H9 (cell line): ENCODE results near the gene FXYD1. TPM values are rescaled to one million over a fixed set of nuclear protein-coding genes. Genes with fewer than 3 reads are reported as not detected.

Source experiments
- DNase-seq: peaks from one replicate; pipeline ENCODE4 v3.0.0-alpha.2; 2017
- H2AFZ ChIP-seq: one replicate; pipeline ENCODE4 v1.6.1; 2013; ENCODE audit warnings: mild to moderate bottlenecking, low read length, control low read depth, moderate library complexity
- H2AK5ac ChIP-seq: 2 replicates; pipeline ENCODE4 v1.6.1; 2013; ENCODE audit warnings: low read length, control low read depth, mixed read lengths; ENCODE audit not compliant: insufficient read length
- H2BK120ac ChIP-seq: one replicate; pipeline ENCODE4 v1.6.1; 2013; ENCODE audit warnings: low read depth, mild to moderate bottlenecking, low read length, control low read depth, inconsistent platforms; ENCODE audit not compliant: poor library complexity, severe bottlenecking
- H2BK12ac ChIP-seq: 2 replicates; pipeline ENCODE4 v1.6.1; 2013; ENCODE audit warnings: low read length, control low read depth, mixed read lengths, low read depth; ENCODE audit not compliant: insufficient read length
- H2BK15ac ChIP-seq: 2 replicates; pipeline ENCODE4 v1.6.1; 2013; ENCODE audit warnings: low read depth, low read length, control low read depth
- H2BK20ac ChIP-seq: one replicate; pipeline ENCODE4 v1.6.1; 2013; ENCODE audit warnings: low read depth, mild to moderate bottlenecking, low read length, control low read depth, inconsistent platforms; ENCODE audit not compliant: poor library complexity, severe bottlenecking
- H2BK5ac ChIP-seq: 2 replicates; pipeline ENCODE4 v1.6.1; 2013; ENCODE audit warnings: low read length, control low read depth, mixed read lengths; ENCODE audit not compliant: insufficient read length
- H3K14ac ChIP-seq: 2 replicates; pipeline ENCODE4 v1.6.1; 2013; ENCODE audit warnings: low read length, control low read depth; ENCODE audit not compliant: insufficient read depth
- H3K18ac ChIP-seq: 2 replicates; pipeline ENCODE4 v1.6.1; 2013; ENCODE audit warnings: low read depth, mild to moderate bottlenecking, mixed read lengths, low read length, control low read depth; ENCODE audit not compliant: insufficient read length
- H3K23ac ChIP-seq: 2 replicates; pipeline ENCODE4 v1.6.1; 2013; ENCODE audit warnings: low read length, control low read depth, mixed read lengths, low read depth; ENCODE audit not compliant: insufficient read length
- H3K23me2 ChIP-seq: 2 replicates; pipeline ENCODE4 v1.6.1; 2013; ENCODE audit warnings: low read depth, mild to moderate bottlenecking, mixed read lengths, low read length, control low read depth; ENCODE audit not compliant: insufficient read length, poor library complexity, severe bottlenecking
- H3K27ac ChIP-seq: 2 replicates; pipeline ENCODE4 v1.5.1; 2013; ENCODE audit warnings: low read length, control low read depth, mixed read lengths, low read depth; ENCODE audit not compliant: insufficient read length
- H3K27me3 ChIP-seq: 2 replicates; pipeline ENCODE4 v1.6.1; 2013; ENCODE audit warnings: low read length, control low read depth, inconsistent platforms; ENCODE audit not compliant: insufficient read depth
- H3K4ac ChIP-seq: 2 replicates; pipeline ENCODE4 v1.6.1; 2013; ENCODE audit warnings: low read depth, mild to moderate bottlenecking, control low read depth, inconsistent platforms, low read length, moderate library complexity
- H3K4me1 ChIP-seq: 2 replicates; pipeline ENCODE4 v1.6.1; 2013; ENCODE audit warnings: low read length, control low read depth, inconsistent platforms; ENCODE audit not compliant: insufficient read depth
- H3K4me2 ChIP-seq: 2 replicates; pipeline ENCODE4 v1.6.1; 2013; ENCODE audit warnings: low read length, control low read depth, mixed read lengths; ENCODE audit not compliant: insufficient read length, insufficient read depth
- H3K56ac ChIP-seq: 2 replicates; pipeline ENCODE4 v1.6.1; 2013; ENCODE audit warnings: low read depth, mild to moderate bottlenecking, mixed read lengths, low read length, control low read depth; ENCODE audit not compliant: insufficient read length
- H3K79me1 ChIP-seq: 2 replicates; pipeline ENCODE4 v1.6.1; 2013; ENCODE audit warnings: low read depth, mild to moderate bottlenecking, moderate library complexity, low read length, control low read depth, inconsistent platforms; ENCODE audit not compliant: insufficient read depth, poor library complexity, severe bottlenecking
- H3K79me2 ChIP-seq: 2 replicates; pipeline ENCODE4 v1.6.1; 2013; ENCODE audit warnings: low read length, control low read depth, inconsistent platforms; ENCODE audit not compliant: insufficient read depth
- H3K9ac ChIP-seq: 2 replicates; pipeline ENCODE4 v1.6.1; 2013; ENCODE audit warnings: low read length, control low read depth, mixed read lengths; ENCODE audit not compliant: insufficient read length; ENCODE audit errors: extremely low read depth
- H3K9me3 ChIP-seq: one replicate; pipeline ENCODE4 v1.6.1; 2013; ENCODE audit warnings: low read depth, low read length, inconsistent platforms; ENCODE audit not compliant: control insufficient read depth
- H3T11ph ChIP-seq: one replicate; pipeline ENCODE4 v1.6.1; 2013; ENCODE audit warnings: mild to moderate bottlenecking, low read length, control low read depth, inconsistent platforms
- H4K20me1 ChIP-seq: one replicate; pipeline ENCODE4 v1.6.1; 2013; ENCODE audit not compliant: control insufficient read depth, insufficient read length, insufficient read depth
- H4K5ac ChIP-seq: 2 replicates; pipeline ENCODE4 v1.6.1; 2013; ENCODE audit warnings: low read depth, mild to moderate bottlenecking, mixed read lengths, low read length, control low read depth; ENCODE audit not compliant: insufficient read length
- H4K8ac ChIP-seq: replicated peaks from 2 replicates; pipeline ENCODE4 v1.6.1; 2013; ENCODE audit warnings: low read length, control low read depth, mixed read lengths, low read depth; ENCODE audit not compliant: insufficient read length
- H4K91ac ChIP-seq: 2 replicates; pipeline ENCODE4 v1.6.1; 2013; ENCODE audit warnings: low read depth, mild to moderate bottlenecking, moderate library complexity, mixed read lengths, low read length, control low read depth; ENCODE audit not compliant: insufficient read length
- H3K27ac Mint-ChIP-seq, 3 experiments: 2 replicates in 2 of 3; 3 replicates in 1 of 3; pipeline ENCODE4 v1.8.0; 2020 to 2021; ENCODE audit warnings: mixed read lengths in 3 of 3, mild to moderate bottlenecking in 1 of 3, moderate library complexity in 1 of 3
- H3K27me3 Mint-ChIP-seq: 2 replicates; pipeline ENCODE4 v1.8.0; 2021; ENCODE audit warnings: low read depth, mild to moderate bottlenecking, moderate library complexity, mixed read lengths
- H3K36me3 Mint-ChIP-seq, 3 experiments: 2 replicates in 2 of 3; 3 replicates in 1 of 3; pipeline ENCODE4 v1.8.0; 2020 to 2021; ENCODE audit warnings: low read depth in 3 of 3, mixed read lengths in 3 of 3; ENCODE audit not compliant: insufficient read depth in 1 of 3
- H3K4me1 Mint-ChIP-seq, 2 experiments: 2 replicates each; pipeline ENCODE4 v1.8.0; 2020; ENCODE audit warnings: mixed read lengths in 2 of 2
- H3K4me3 Mint-ChIP-seq, 2 experiments: 2 replicates in 1 of 2; 3 replicates in 1 of 2; pipeline ENCODE4 v1.8.0; 2020 to 2021; ENCODE audit warnings: mild to moderate bottlenecking in 2 of 2, mixed read lengths in 2 of 2, moderate library complexity in 1 of 2
- H3K9me3 Mint-ChIP-seq, 2 experiments: 2 replicates in 1 of 2; 3 replicates in 1 of 2; pipeline ENCODE4 v1.8.0; 2020; ENCODE audit warnings: mild to moderate bottlenecking in 2 of 2, mixed read lengths in 2 of 2, moderate library complexity in 1 of 2
- CTCF ChIP-seq: fragments of 200-600 bp; sonication (generic); conservative IDR thresholded peaks from 3 replicates; pipeline ENCODE4 v1.8.0; 2021; ENCODE audit warnings: antibody characterized with exemption, mild to moderate bottlenecking
- WGBS: extraction: QIAGEN DNeasy Blood & Tissue Kit; methylation state at CpG from one replicate; pipeline ENCODE4 v1.1.7; 2013; ENCODE audit warnings: missing lambda C conversion rate, low lambda C conversion rate, mixed read lengths; ENCODE audit not compliant: insufficient read length; ENCODE audit errors: extremely low coverage; 5-methylcytosine and 5-hydroxymethylcytosine counted together
- total RNA-seq: library from RNA; stranded (reverse); gene quantifications from 2 replicates; pipeline ENCODE4 v1.2.1, GENCODE V29; 2021

The FXYD1 gene
- total RNA-seq, 1 experiment from 2014 or later: 7.7 TPM

- H3K9me3 Mint-ChIP-seq: no peaks in the 10 kb centered on the region
- no peaks in the 10 kb centered on the region for H3K79me1 ChIP-seq
Measured at GRCh38 chr19:35122687-35123551, 15.7 kb upstream of the FXYD1 start.

More at GRCh38 chr19:35122687-35123551, 15.7 kb upstream of the FXYD1 start:
- Histone ChIP-seq H4K5ac (no peak overlapping the region), H3K27me3 (no peaks in the 10 kb centered on the region), H4K91ac (no peak overlapping the region), H3K9ac (no peak overlapping the region), H3K4me1 (no peaks in the 10 kb centered on the region; the same call in 1 of the 2 replicates), H2BK5ac (no peak overlapping the region), H3K27ac (no peak overlapping the region), H2AFZ (no peak overlapping the region), H3K4ac (no peak overlapping the region), H2BK12ac (no peak overlapping the region), H4K8ac (no peak overlapping the region), H2BK15ac (no peak overlapping the region), H3K4me2 (no peak overlapping the region), H2BK20ac (no peak overlapping the region), H3K23me2 (no peaks in the 10 kb centered on the region), H3K9me3 (no peaks in the 10 kb centered on the region), H3K14ac (0 out of 2 replicates have a peak overlapping the region, but pooled peaks have one; percentile 20), H3K56ac (no peak overlapping the region), H2AK5ac (no peak overlapping the region), H4K20me1 (no peaks in the 10 kb centered on the region), H3K79me2 (no peaks in the 10 kb centered on the region), H3K18ac (no peak overlapping the region), H3T11ph (no peak overlapping the region), H2BK120ac (no peak overlapping the region), H3K23ac (no peak overlapping the region)
- H3K36me3 Mint-ChIP-seq: no peaks in the 10 kb centered on the region
- H3K4me1 Mint-ChIP-seq: peaks cover 31 to 39% of the 10 kb centered on the region in 2 experiments
- TF ChIP-seq CTCF: no peak
- no peak overlapping the region for H3K4me3 Mint-ChIP-seq
- no peak for DNase-seq
- WGBS: no CpG with 5 or more reads among the region's 19 CpGs
- H3K27ac Mint-ChIP-seq: peak overlapping the region in 2 of 3 experiments; percentile 27 to 89; a peak in 3 of 7 replicates
- H3K27me3 Mint-ChIP-seq: peaks cover 3% of the 10 kb centered on the region
